ENCODE data around the gene EBF3. TPM values are rescaled to one million over a fixed set of nuclear protein-coding genes. Genes with fewer than 3 reads are reported as not detected.

EBF3 gene
- polyA plus RNA-seq, 1 experiment, result 0.32 TPM

GRCh38 chr10:129951970-129952265 is 12.2 kb downstream of the EBF3 start:
- CTCF ChIA-PET, result no interaction called here
- TF ChIP-seq CTCF (IDR thresholded peaks at IDR 0.05; ENCODE audit: insufficient read depth, low read depth, low read length), result no peak
- POLR2A ChIA-PET, result no interaction called here
- Histone ChIP-seq H3K4me3 (ENCODE audit: low read depth, low read length) (no peak overlapping the region), H3K27me3 (ENCODE audit: control insufficient read depth, insufficient read depth, low read length) (0 out of 2 replicates have a peak, but pooled peaks cover under 1% of the 10 kb centered on the region), H3K36me3 (ENCODE audit: control insufficient read depth, insufficient read depth, low read length) (no peaks in the 10 kb centered on the region)
- no peak for DNase-seq (ENCODE audit: low read depth)

GRCh38 chr10:129951101-129951969 is 12.7 kb downstream of the EBF3 start:
- Histone ChIP-seq H3K4me3 (ENCODE audit: low read depth, low read length) (no peak overlapping the region), H3K27me3 (ENCODE audit: control insufficient read depth, insufficient read depth, low read length) (no peaks in the 10 kb centered on the region), H3K36me3 (ENCODE audit: control insufficient read depth, insufficient read depth, low read length) (no peaks in the 10 kb centered on the region)
- POLR2A ChIA-PET, result interaction anchor here (0.5 kb wide), 1 partner anchor 70 kb away, joined by 3 read pairs; no protein-coding TSS in a partner anchor
- DNase-seq (ENCODE audit: low read depth), result no peak
- TF ChIP-seq CTCF (IDR thresholded peaks at IDR 0.05; ENCODE audit: insufficient read depth, low read depth, low read length), result no peak
- CTCF ChIA-PET, result interaction anchor here (0.6 kb wide), 1 partner anchor 1687 kb away, joined by 7 read pairs; no protein-coding TSS in a partner anchor

GRCh38 chr10:129950676-129951075 is 13.4 kb downstream of the EBF3 start:
- ChIA-PET POLR2A (interaction anchor here (0.5 kb wide), 1 partner anchor 71 kb away, joined by 3 read pairs; no protein-coding TSS in a partner anchor), CTCF (interaction anchor here (0.6 kb wide), 1 partner anchor 1687 kb away, joined by 7 read pairs; no protein-coding TSS in a partner anchor)
- no peak for DNase-seq (ENCODE audit: low read depth)

GRCh38 chr10:129949891-129950291 is 14.2 kb downstream of the EBF3 start:
- Histone ChIP-seq H3K27me3 (ENCODE audit: control insufficient read depth, insufficient read depth, low read length) (no peaks in the 10 kb centered on the region), H3K36me3 (ENCODE audit: control insufficient read depth, insufficient read depth, low read length) (no peaks in the 10 kb centered on the region), H3K4me3 (ENCODE audit: low read depth, low read length) (no peak overlapping the region)
- no peak for TF ChIP-seq CTCF (IDR thresholded peaks at IDR 0.05; ENCODE audit: insufficient read depth, low read depth, low read length)
- ChIA-PET POLR2A (no interaction called here), CTCF (interaction anchor here (1.0 kb wide), 1 partner anchor 59 kb away, joined by 3 read pairs; no protein-coding TSS in a partner anchor)
- DNase-seq (ENCODE audit: low read depth), result no peak

More at GRCh38 chr10:129950676-129951075, 13.4 kb downstream of the EBF3 start:
- Histone ChIP-seq H3K4me3 (ENCODE audit: low read depth, low read length) (no peak overlapping the region), H3K27me3 (ENCODE audit: control insufficient read depth, insufficient read depth, low read length) (no peaks in the 10 kb centered on the region), H3K36me3 (ENCODE audit: control insufficient read depth, insufficient read depth, low read length) (no peaks in the 10 kb centered on the region)
- no peak for TF ChIP-seq CTCF (IDR thresholded peaks at IDR 0.05; ENCODE audit: insufficient read depth, low read depth, low read length)

GRCh38 chr10:129949411-129949810 is 14.7 kb downstream of the EBF3 start:
- Histone ChIP-seq H3K4me3 (ENCODE audit: low read depth, low read length) (no peak overlapping the region), H3K36me3 (ENCODE audit: control insufficient read depth, insufficient read depth, low read length) (no peaks in the 10 kb centered on the region), H3K27me3 (ENCODE audit: control insufficient read depth, insufficient read depth, low read length) (no peaks in the 10 kb centered on the region)
- ChIA-PET POLR2A (no interaction called here), CTCF (interaction anchor here (1.0 kb wide), 1 partner anchor 59 kb away, joined by 3 read pairs; no protein-coding TSS in a partner anchor)
- no peak for DNase-seq (ENCODE audit: low read depth)
- TF ChIP-seq CTCF (IDR thresholded peaks at IDR 0.05; ENCODE audit: insufficient read depth, low read depth, low read length), result no peak
